HS-27A (cell line): ENCODE data around the gene LDAH.

Experiments used
- DNase-seq: peaks from one replicate; pipeline ENCODE4 v3.0.0-alpha.2; 2012; ENCODE audit warnings: low read depth, missing footprints

Gene LDAH

GRCh38 chr2:20652141-20652540 is 170.8 kb downstream of the LDAH start:
- DNase-seq = no peak

GRCh38 chr2:20651731-20652099 is 171.2 kb downstream of the LDAH start:
- no peak for DNase-seq

- DNase-seq = no peak
Observed at GRCh38 chr2:20650877-20651730, 171.8 kb downstream of the LDAH start, which contains the start of gene HS1BP3. TSS of gene HS1BP3 (minus strand) at chr2:20651098. CDS start at chr2:20651063, 35 bp downstream.

- DNase-seq = no peak
Observed at GRCh38 chr2:20650393-20650876, 172.5 kb downstream of the LDAH start.

GRCh38 chr2:20649976-20650375 is 172.9 kb downstream of the LDAH start:
- DNase-seq = no peak

GRCh38 chr2:20649576-20649975 is 173.3 kb downstream of the LDAH start:
- no peak for DNase-seq

- no peak for DNase-seq
Observed at GRCh38 chr2:20648831-20649230, 174.1 kb downstream of the LDAH start.

GRCh38 chr2:20648206-20648605 is 174.7 kb downstream of the LDAH start:
- no peak for DNase-seq

GRCh38 chr2:20647738-20648137 is 175.2 kb downstream of the LDAH start:
- DNase-seq = no peak

- DNase-seq = no peak
Observed at GRCh38 chr2:20647211-20647610, 175.7 kb downstream of the LDAH start.

GRCh38 chr2:20646446-20646845 is 176.5 kb downstream of the LDAH start:
- no peak for DNase-seq

GRCh38 chr2:20645761-20646160 is 177.1 kb downstream of the LDAH start:
- no peak for DNase-seq

- DNase-seq = no peak
Observed at GRCh38 chr2:20645301-20645701, 177.6 kb downstream of the LDAH start.

- DNase-seq = no peak
Observed at GRCh38 chr2:20643826-20644225, 179.1 kb downstream of the LDAH start.

- DNase-seq = no peak
Observed at GRCh38 chr2:20643060-20643459, 179.8 kb downstream of the LDAH start.

GRCh38 chr2:20642055-20642971 is 180.6 kb downstream of the LDAH start:
- DNase-seq = no peak

GRCh38 chr2:20641123-20641985 is 181.5 kb downstream of the LDAH start:
- no peak for DNase-seq

GRCh38 chr2:20640411-20641122 is 182.3 kb downstream of the LDAH start:
- no peak for DNase-seq

GRCh38 chr2:20638646-20639430 is 184.1 kb downstream of the LDAH start:
- DNase-seq = no peak

- no peak for DNase-seq
Observed at GRCh38 chr2:20638014-20638413, 184.9 kb downstream of the LDAH start.
